ENCODE measurements around the gene ZNF175. TPM values are rescaled to one million over a fixed set of nuclear protein-coding genes. Genes with fewer than 3 reads are reported as not detected.

The ZNF175 gene
- total and polyA plus RNA-seq, 10 of the 15 experiments (the other 5 are each of a cell fraction or from before 2014, with no cell fraction given), result 1.5 to 12.0 (median 4.1) TPM

- no peak for TF ChIP-seq SIX5 (IDR thresholded peaks at IDR 0.05; ENCODE audit: low read depth, low read length, severe bottlenecking)
- no peak; the same call in 1 of the 2 replicates for TF ChIP-seq BMI1 (IDR thresholded peaks at IDR 0.05; ENCODE audit: borderline replicate concordance)
- no peak for TF ChIP-seq ZNF592 (IDR thresholded peaks at IDR 0.05)
- peak; percentile 84 for TF ChIP-seq MTA2 (IDR thresholded peaks at IDR 0.05; ENCODE audit: low read depth)
- TF ChIP-seq REST (IDR thresholded peaks at IDR 0.05; ENCODE audit: low read depth, low read length), result no peak
- TF ChIP-seq MTA3 (IDR thresholded peaks at IDR 0.05; ENCODE audit: borderline replicate concordance, low read length), result peak; percentile 71; the same call in 1 of the 2 replicates
- peak; percentile 42; the same call in 1 of the 2 replicates for TF ChIP-seq ATF7 (IDR thresholded peaks at IDR 0.05; ENCODE audit: low read depth)
- TF ChIP-seq PBX3 (IDR thresholded peaks at IDR 0.05; ENCODE audit: insufficient replicate concordance, low read depth, low read length), result no peak
- no peak for TF ChIP-seq RELA (IDR thresholded peaks at IDR 0.05; ENCODE audit: borderline replicate concordance, partially characterized antibody)
- TF ChIP-seq ASH2L (IDR thresholded peaks at IDR 0.05; ENCODE audit: borderline replicate concordance, low read depth), result no peak
- peak in 1 of 2 experiments; percentile 54; a peak in 1 of 4 replicates for TF ChIP-seq BHLHE40 (IDR thresholded peaks at IDR 0.05; ENCODE audit: borderline replicate concordance in 1 of 2, low read depth in 2 of 2, low read length in 1 of 2)
- no peak for TF ChIP-seq SREBF1 (IDR thresholded peaks at IDR 0.05; ENCODE audit: low read length)
- peak; percentile 88 for TF ChIP-seq IKZF1 (conservative IDR thresholded peaks at IDR 0.05)
- TF ChIP-seq HDAC2 (IDR thresholded peaks at IDR 0.05), result no peak
- no peak for TF ChIP-seq ZBTB40 (IDR thresholded peaks at IDR 0.05; ENCODE audit: borderline replicate concordance)
- TF ChIP-seq PKNOX1 (IDR thresholded peaks at IDR 0.05), result no peak
Observed at GRCh38 chr19:51621178-51621577, 50.1 kb downstream of the ZNF175 start (continued).
